Measurements from ENCODE around the gene TMEM178B. TPM values are rescaled to one million over a fixed set of nuclear protein-coding genes. Genes with fewer than 3 reads are reported as not detected.

The TMEM178B gene
- polyA plus RNA-seq, 1 of the 3 experiments (the other 2 are of a cell fraction), result 0.20 TPM

DNA sequence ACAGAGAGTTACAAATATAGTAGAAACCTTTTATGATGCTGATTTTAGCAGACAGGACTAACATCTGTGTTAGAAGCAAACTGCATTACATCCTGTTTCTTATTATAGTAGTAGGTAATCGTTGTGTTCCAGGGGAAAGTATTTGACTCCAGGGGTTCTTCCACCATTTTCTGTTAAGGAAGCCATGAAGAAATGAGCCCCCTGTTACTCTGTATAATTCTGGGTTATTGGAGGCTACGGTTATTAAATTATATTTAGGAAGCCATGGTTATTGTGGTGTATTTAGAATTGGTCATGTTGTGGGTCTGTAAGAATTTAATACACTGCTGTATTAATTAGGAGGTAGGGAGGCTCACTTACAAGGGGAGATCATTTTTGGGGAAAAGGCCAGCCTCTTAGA, 301.6 kb downstream of the TMEM178B start (continued):
- TF ChIP-seq RXRA (IDR thresholded peaks at IDR 0.05; ENCODE audit: borderline replicate concordance, low read depth) (no peak), GABPA (IDR thresholded peaks at IDR 0.05; ENCODE audit: low read depth) (no peak)

GRCh38 chr7:141377906-141378305, 304.0 kb downstream of the TMEM178B start:
- Histone ChIP-seq H3F3A (replicated peaks; ENCODE audit: insufficient read depth) (no peaks in the 10 kb centered on the region), H3K36me3 (replicated peaks in 1 of 2; ENCODE audit: control insufficient read depth in 1 of 2, insufficient read depth in 2 of 2, low read length in 1 of 2) (no peaks in the 10 kb centered on the region), H2AFZ (ENCODE audit: low read depth) (no peak overlapping the region), H3K27ac (ENCODE audit: low read depth in 2 of 2, low read length in 1 of 2) (no peak overlapping the region), H3K79me2 (ENCODE audit: insufficient read depth) (no peaks in the 10 kb centered on the region), H3K9ac (no peak overlapping the region), H3K27me3 (ENCODE audit: insufficient read depth) (no peaks in the 10 kb centered on the region), H4K20me1 (ENCODE audit: insufficient read depth) (no peaks in the 10 kb centered on the region), H3K4me3 (ENCODE audit: low read depth in 2 of 2, low read length in 1 of 2) (no peak overlapping the region), H3K4me1 (ENCODE audit: control insufficient read depth in 1 of 2, insufficient read depth in 2 of 2, low read depth in 1 of 2, low read length in 1 of 2) (peaks cover 0 to 2% of the 10 kb centered on the region in 2 experiments; a peak in 1 of 4 replicates), H3K4me2 (no peak overlapping the region), H3K9me2 (no peaks in the 10 kb centered on the region; the same call in 1 of the 2 replicates), H3K9me3 (peaks cover 6% of the 10 kb centered on the region)
- ChIA-PET POLR2A (no interaction called here), CTCF (no interaction called here)
- TF ChIP-seq RXRA (IDR thresholded peaks at IDR 0.05; ENCODE audit: borderline replicate concordance, low read depth) (no peak), SIN3A (IDR thresholded peaks at IDR 0.05; ENCODE audit: borderline replicate concordance, low read depth, low read length) (no peak), TEAD4 (IDR thresholded peaks at IDR 0.05; ENCODE audit: borderline replicate concordance, insufficient read depth) (no peak), JUND (IDR thresholded peaks at IDR 0.05) (no peak), SMC3 (IDR thresholded peaks at IDR 0.05; ENCODE audit: low read depth, low read length) (no peak), FOXM1 (IDR thresholded peaks at IDR 0.05; ENCODE audit: low read depth) (no peak), CHD2 (IDR thresholded peaks at IDR 0.05; ENCODE audit: low read length, partially characterized antibody) (no peak), RAD21 (IDR thresholded peaks at IDR 0.05; ENCODE audit: low read length) (no peak), FOSL2 (IDR thresholded peaks at IDR 0.05; ENCODE audit: borderline replicate concordance, low read depth) (no peak), GABPA (IDR thresholded peaks at IDR 0.05; ENCODE audit: low read depth) (no peak), TCF12 (IDR thresholded peaks at IDR 0.05) (no peak), EZH2phosphoT487 (IDR thresholded peaks at IDR 0.05; ENCODE audit: borderline replicate concordance, low read depth) (no peak), REST (IDR thresholded peaks at IDR 0.05; ENCODE audit: low read depth, low read length) (no peak), PBX3 (IDR thresholded peaks at IDR 0.05) (no peak)
- no peak for DNase-seq
- 22% methylated on average over 4 of the region's 4 CpGs for WGBS (ENCODE audit: low lambda C conversion rate)

Data from SK-N-SH (cell line).